IPS-18a (cell line): ENCODE data around the gene PXT1.
"Not testable (repeated sequence)": the region's sequence is repeated elsewhere in the genome, so short reads cannot be mapped to it uniquely, and the experiment has no call there.

Experiments used
- H3K27ac ChIP-seq: one replicate; pipeline ENCODE4 v1.5.1; 2013; ENCODE audit warnings: low read length
- H3K27me3 ChIP-seq: one replicate; pipeline ENCODE4 v1.6.1; 2013; ENCODE audit warnings: mild to moderate bottlenecking, low read length; ENCODE audit not compliant: control insufficient read depth, insufficient read depth
- H3K36me3 ChIP-seq: one replicate; pipeline ENCODE4 v1.6.1; 2013; ENCODE audit warnings: low read depth, low read length; ENCODE audit not compliant: control insufficient read depth
- H3K4me1 ChIP-seq: one replicate; pipeline ENCODE4 v1.6.1; 2013; ENCODE audit warnings: low read depth, low read length; ENCODE audit not compliant: control insufficient read depth
- H3K4me3 ChIP-seq: one replicate; pipeline ENCODE4 v1.5.1; 2013; ENCODE audit warnings: low read length
- H3K9ac ChIP-seq: one replicate; pipeline ENCODE4 v1.6.1; 2013; ENCODE audit warnings: mild to moderate bottlenecking, low read length, moderate library complexity
- H3K9me3 ChIP-seq: one replicate; pipeline ENCODE4 v1.6.1; 2013; ENCODE audit warnings: low read depth, low read length; ENCODE audit not compliant: control insufficient read depth

Gene PXT1

GRCh38 chr6:36419310-36419709 is 23.3 kb downstream of the PXT1 start:
- Histone ChIP-seq H3K9me3 (no peaks in the 10 kb centered on the region), H3K4me1 (peaks cover 4% of the 10 kb centered on the region), H3K27ac (no peak overlapping the region), H3K4me3 (no peak overlapping the region), H3K9ac (no peak overlapping the region), H3K27me3 (no peaks in the 10 kb centered on the region), H3K36me3 (no peaks in the 10 kb centered on the region)

- no peaks in the 10 kb centered on the region for H3K9me3 ChIP-seq
- no peak overlapping the region for H3K27ac ChIP-seq
- no peak overlapping the region for H3K4me3 ChIP-seq
- no peak overlapping the region for H3K9ac ChIP-seq
- no peaks in the 10 kb centered on the region for H3K36me3 ChIP-seq
- H3K27me3 ChIP-seq: no peaks in the 10 kb centered on the region
- H3K4me1 ChIP-seq: peaks cover 4% of the 10 kb centered on the region
Observed at GRCh38 chr6:36418558-36418957, 24.1 kb downstream of the PXT1 start.

GRCh38 chr6:36414481-36414880 is 28.2 kb downstream of the PXT1 start:
- no peaks in the 10 kb centered on the region for H3K27me3 ChIP-seq
- no peaks in the 10 kb centered on the region for H3K4me1 ChIP-seq
- no peak overlapping the region for H3K27ac ChIP-seq
- H3K9ac ChIP-seq: no peak overlapping the region
- H3K36me3 ChIP-seq: no peaks in the 10 kb centered on the region
- H3K4me3 ChIP-seq: no peak overlapping the region
- no peaks in the 10 kb centered on the region for H3K9me3 ChIP-seq

- H3K9me3 ChIP-seq: no peaks in the 10 kb centered on the region
- H3K4me1 ChIP-seq: no peaks in the 10 kb centered on the region
- H3K27me3 ChIP-seq: no peaks in the 10 kb centered on the region
- H3K9ac ChIP-seq: no peak overlapping the region
- H3K36me3 ChIP-seq: no peaks in the 10 kb centered on the region
- H3K4me3 ChIP-seq: no peak overlapping the region
- no peak overlapping the region for H3K27ac ChIP-seq
Observed at GRCh38 chr6:36413489-36414480, 28.9 kb downstream of the PXT1 start.

GRCh38 chr6:36409718-36410117 is 32.9 kb downstream of the PXT1 start:
- not testable (repeated sequence) for H3K36me3 ChIP-seq

GRCh38 chr6:36404164-36404563 is 38.5 kb downstream of the PXT1 start:
- Histone ChIP-seq H3K36me3 (no peaks in the 10 kb centered on the region), H3K9me3 (no peaks in the 10 kb centered on the region), H3K4me3 (no peak overlapping the region), H3K27ac (no peak overlapping the region), H3K9ac (no peak overlapping the region), H3K4me1 (no peaks in the 10 kb centered on the region), H3K27me3 (no peaks in the 10 kb centered on the region)

More at GRCh38 chr6:36409718-36410117, 32.9 kb downstream of the PXT1 start:
- not testable (repeated sequence) for H3K4me3 ChIP-seq, H3K27ac ChIP-seq, H3K9me3 ChIP-seq, H3K4me1 ChIP-seq, H3K9ac ChIP-seq, H3K27me3 ChIP-seq

GRCh38 chr6:36402481-36402880 is 40.2 kb downstream of the PXT1 start:
- H3K27me3 ChIP-seq: no peaks in the 10 kb centered on the region
- no peaks in the 10 kb centered on the region for H3K9me3 ChIP-seq
- no peak overlapping the region for H3K9ac ChIP-seq
- no peaks in the 10 kb centered on the region for H3K36me3 ChIP-seq
- H3K4me1 ChIP-seq: no peaks in the 10 kb centered on the region
- H3K4me3 ChIP-seq: no peak overlapping the region
- H3K27ac ChIP-seq: no peak overlapping the region

GRCh38 chr6:36399970-36400369 is 42.7 kb downstream of the PXT1 start:
- Histone ChIP-seq H3K27me3 (no peaks in the 10 kb centered on the region), H3K36me3 (no peaks in the 10 kb centered on the region), H3K9ac (no peak overlapping the region), H3K27ac (no peak overlapping the region), H3K4me3 (no peak overlapping the region), H3K9me3 (no peaks in the 10 kb centered on the region), H3K4me1 (no peaks in the 10 kb centered on the region)

- H3K4me1 ChIP-seq: no peaks in the 10 kb centered on the region
- no peak overlapping the region for H3K9ac ChIP-seq
- H3K4me3 ChIP-seq: no peak overlapping the region
- no peaks in the 10 kb centered on the region for H3K36me3 ChIP-seq
- H3K27me3 ChIP-seq: peaks cover 22% of the 10 kb centered on the region
- H3K27ac ChIP-seq: no peak overlapping the region
- no peaks in the 10 kb centered on the region for H3K9me3 ChIP-seq
Observed at GRCh38 chr6:36392621-36393020, 50.0 kb downstream of the PXT1 start.

GRCh38 chr6:36389353-36389752 is 53.3 kb downstream of the PXT1 start:
- no peaks in the 10 kb centered on the region for H3K9me3 ChIP-seq
- H3K27ac ChIP-seq: no peak overlapping the region
- H3K36me3 ChIP-seq: no peaks in the 10 kb centered on the region
- no peak overlapping the region for H3K4me3 ChIP-seq
- no peak overlapping the region for H3K9ac ChIP-seq
- H3K27me3 ChIP-seq: peaks cover 47% of the 10 kb centered on the region
- peaks cover 6% of the 10 kb centered on the region for H3K4me1 ChIP-seq

- Histone ChIP-seq H3K27me3 (peaks cover 47% of the 10 kb centered on the region), H3K9ac (peak within 1 kb of the TSS; percentile 46), H3K4me1 (peaks cover 6% of the 10 kb centered on the region), H3K27ac (no peak within 1 kb of the TSS), H3K9me3 (no peaks in the 10 kb centered on the region), H3K36me3 (no peaks in the 10 kb centered on the region), H3K4me3 (peak within 1 kb of the TSS; percentile 70)
Observed at GRCh38 chr6:36387440-36388303, 55.0 kb downstream of the PXT1 start, which contains the start of gene ETV7. ETV7 (minus strand) TSS chr6:36387669; CDS start chr6:36387541, 128 bp downstream.
